22Rv1 (cell line): Measurements from ENCODE around the gene POLR1G.

Experiments
- H3K27ac ChIP-seq: fragments of 450-650 bp; 2 replicates; pipeline ENCODE4 v1.5.1; 2017
- CTCF ChIP-seq: fragments of 450-650 bp; IDR thresholded peaks from 2 replicates; pipeline ENCODE4 v1.5.1; 2017; ENCODE audit warnings: mild to moderate bottlenecking
- ZFX ChIP-seq: fragments of 450-650 bp; IDR thresholded peaks from 2 replicates; pipeline ENCODE4 v1.6.1; 2017; ENCODE audit warnings: antibody characterized with exemption, borderline replicate concordance

Gene POLR1G

GRCh38 chr19:45385392-45386221 lies 20.8 kb upstream of the POLR1G start:
- TF ChIP-seq CTCF = no peak
- TF ChIP-seq ZFX = no peak
- no peak overlapping the region for H3K27ac ChIP-seq

GRCh38 chr19:45391346-45391745 lies 15.1 kb upstream of the POLR1G start:
- peak overlapping the region; percentile 18; the same call in 1 of the 2 replicates for H3K27ac ChIP-seq
- TF ChIP-seq ZFX = no peak
- TF ChIP-seq CTCF = no peak

GRCh38 chr19:45391871-45392665 lies 14.4 kb upstream of the POLR1G start:
- no peak for TF ChIP-seq CTCF

GRCh38 chr19:45395821-45396617 lies 10.4 kb upstream of the POLR1G start:
- no peak overlapping the region for H3K27ac ChIP-seq
- no peak for TF ChIP-seq ZFX
- TF ChIP-seq CTCF = no peak

More at GRCh38 chr19:45391871-45392665, 14.4 kb upstream of the POLR1G start:
- H3K27ac ChIP-seq = peak overlapping the region; percentile 18; the same call in 1 of the 2 replicates

- TF ChIP-seq CTCF (no peak), ZFX (no peak)
- peak overlapping the region; percentile 99 for H3K27ac ChIP-seq
Measured at GRCh38 chr19:45400192-45400591, 6.3 kb upstream of the POLR1G start.

GRCh38 chr19:45401815-45402214 lies 4.6 kb upstream of the POLR1G start:
- H3K27ac ChIP-seq = no peak overlapping the region

More at GRCh38 chr19:45401815-45402214, 4.6 kb upstream of the POLR1G start:
- TF ChIP-seq CTCF (no peak), ZFX (no peak)
